Measurements from ENCODE around the gene PMVK. TPM values are rescaled to one million over a fixed set of nuclear protein-coding genes. Genes with fewer than 3 reads are reported as not detected.
"Not testable (repeated sequence)": the region's sequence is repeated elsewhere in the genome, so short reads cannot be mapped to it uniquely, and the experiment has no call there.

The PMVK gene
- total RNA-seq, 1 donor from 2014 or later: 9.6 TPM

DNA sequence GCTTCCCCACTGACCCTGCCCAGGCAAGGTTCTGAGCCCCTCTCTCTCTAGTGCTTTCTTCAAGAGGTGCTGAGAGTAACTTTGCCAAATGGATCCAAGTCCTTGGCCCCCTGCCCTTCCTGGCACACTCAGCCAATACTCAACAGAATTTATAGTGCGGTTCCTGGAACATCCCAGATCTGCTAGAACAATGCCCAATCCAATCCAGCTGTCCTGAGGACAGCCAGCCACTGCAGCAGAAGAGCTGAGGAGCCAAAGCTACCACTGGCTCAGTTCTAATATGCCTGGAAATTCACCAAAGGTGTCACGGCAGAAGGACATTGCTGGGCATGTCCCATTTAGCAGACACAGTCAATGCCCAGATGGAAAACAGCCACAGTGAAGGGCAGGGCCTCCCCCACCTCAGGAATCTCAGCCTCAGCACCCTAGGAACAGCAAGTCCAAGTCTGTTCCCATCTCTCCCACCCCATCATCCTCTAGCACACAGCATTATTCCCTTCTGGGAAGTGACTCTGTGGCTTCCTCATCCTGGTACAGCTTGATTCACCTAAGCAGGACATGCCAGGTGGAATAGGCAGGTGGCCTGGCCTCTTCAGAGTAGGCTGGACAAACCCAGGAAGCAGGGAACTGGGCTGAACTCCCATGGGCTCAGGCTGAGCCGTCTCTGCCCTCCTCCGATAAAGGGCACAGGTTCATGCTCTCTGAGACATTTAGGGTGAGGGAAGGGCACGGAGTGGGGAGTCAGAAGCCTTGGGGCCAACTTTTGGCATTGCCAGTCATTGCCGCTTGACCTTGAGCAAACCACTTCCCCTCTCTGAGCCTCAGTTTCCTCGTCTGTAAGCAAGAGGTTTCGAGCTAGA is 24.6 kb downstream of the PMVK start:
- DNase-seq (ENCODE audit: low spot score in 2 of 2): no peak
- Histone ChIP-seq H3K9me3 (no peaks in the 10 kb centered on the region), H3K27me3 (no peaks in the 10 kb centered on the region), H3K4me1 (no peaks in the 10 kb centered on the region), H3K27ac (no peak overlapping the region), H3K36me3 (no peaks in the 10 kb centered on the region), H3K4me3 (no peak overlapping the region)
- intact Hi-C loops (cut with DNase I): no loop called here
- no peak for TF ChIP-seq CTCF (IDR thresholded peaks at IDR 0.05)

DNA sequence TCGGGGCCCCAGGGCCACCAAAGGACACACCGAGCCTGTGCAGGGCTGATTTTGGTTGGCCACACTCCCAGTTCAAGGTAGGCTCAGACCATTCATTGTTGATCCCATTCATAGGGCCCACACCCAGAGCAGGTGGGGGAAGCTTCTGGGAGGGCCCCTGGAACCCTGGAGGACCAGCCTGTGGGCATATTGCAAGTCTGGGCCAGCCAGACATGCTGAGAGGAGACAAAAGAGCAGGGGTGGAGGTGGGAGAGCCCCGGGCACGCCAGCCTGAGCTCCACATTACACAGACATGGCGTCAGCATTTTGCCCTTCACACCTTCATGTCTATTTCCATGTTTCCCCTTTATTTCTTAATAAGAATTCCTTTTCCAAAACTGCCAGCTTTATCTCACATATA is 25.7 kb downstream of the PMVK start:
- no peaks in the 10 kb centered on the region for H3K4me1 ChIP-seq
- H3K27me3 ChIP-seq: no peaks in the 10 kb centered on the region
- TF ChIP-seq CTCF (IDR thresholded peaks at IDR 0.05): no peak
- H3K4me3 ChIP-seq: no peak overlapping the region
- intact Hi-C loops (cut with DNase I): no loop called here
- DNase-seq (ENCODE audit: low spot score in 2 of 2): no peak
- H3K9me3 ChIP-seq: no peaks in the 10 kb centered on the region
- H3K27ac ChIP-seq: no peak overlapping the region
- H3K36me3 ChIP-seq: no peaks in the 10 kb centered on the region

- intact Hi-C loops (cut with DNase I): no loop called here
- Histone ChIP-seq H3K4me1 (no peaks in the 10 kb centered on the region), H3K27me3 (no peaks in the 10 kb centered on the region), H3K27ac (no peak overlapping the region), H3K36me3 (no peaks in the 10 kb centered on the region), H3K9me3 (no peaks in the 10 kb centered on the region), H3K4me3 (no peak overlapping the region)
- TF ChIP-seq CTCF (IDR thresholded peaks at IDR 0.05): no peak
- DNase-seq (ENCODE audit: low spot score in 2 of 2): no peak
Measured at GRCh38 chr1:154908937-154909336, 27.6 kb downstream of the PMVK start.

DNA sequence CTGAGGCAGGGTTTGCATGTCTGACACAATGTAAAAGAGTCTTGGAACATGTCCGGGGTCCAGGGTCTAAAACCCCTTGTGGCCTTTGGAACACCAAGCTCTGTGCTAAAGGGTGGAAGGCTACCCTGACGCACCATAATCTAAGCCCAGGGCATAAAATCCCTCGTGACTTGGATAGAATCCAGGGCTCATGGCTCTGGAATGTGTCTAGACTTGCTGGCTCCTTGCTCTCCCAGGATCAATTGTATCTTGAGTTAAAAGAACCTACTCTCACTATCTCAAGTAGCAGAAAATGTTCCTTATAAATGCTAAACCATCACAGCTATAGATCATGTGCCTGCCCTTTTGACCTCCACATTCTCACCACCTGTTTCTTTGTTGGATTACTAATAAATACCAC is 28.4 kb downstream of the PMVK start:
- intact Hi-C loops (cut with DNase I): not testable (repeated sequence)

DNA sequence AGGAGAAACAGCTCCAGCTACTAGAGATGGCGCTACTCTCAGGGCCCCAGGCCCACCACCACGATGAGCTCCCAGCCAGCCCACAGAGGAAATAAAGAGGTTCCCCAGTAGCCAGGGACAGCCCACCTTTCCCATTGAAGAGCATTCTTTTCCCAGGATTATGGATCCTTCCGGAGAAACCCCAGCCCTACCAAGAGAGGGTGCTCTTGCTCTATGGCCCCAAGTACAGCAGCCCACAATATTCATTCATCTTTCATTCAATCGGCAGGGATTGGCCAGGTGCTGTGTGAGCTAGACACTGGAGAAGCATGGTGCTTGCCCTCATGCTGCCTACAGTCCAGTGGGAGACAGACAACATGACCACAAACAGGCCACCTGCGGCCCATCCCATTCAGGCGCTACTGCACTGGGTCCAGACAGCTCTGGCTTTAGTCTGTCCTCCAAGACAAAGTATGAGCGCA is 29.9 kb downstream of the PMVK start:
- Histone ChIP-seq H3K27me3 (no peaks in the 10 kb centered on the region), H3K27ac (no peak overlapping the region), H3K4me3 (no peak overlapping the region), H3K36me3 (no peaks in the 10 kb centered on the region), H3K9me3 (no peaks in the 10 kb centered on the region), H3K4me1 (no peaks in the 10 kb centered on the region)
- intact Hi-C loops (cut with DNase I): no loop called here
- TF ChIP-seq CTCF (IDR thresholded peaks at IDR 0.05): peak; percentile 16 to 25 (median 24)
- no peak for DNase-seq (ENCODE audit: low spot score in 2 of 2)

More for the DNA sequence above, 28.4 kb downstream of the PMVK start:
- not testable (repeated sequence) for H3K4me1 ChIP-seq; H3K36me3 ChIP-seq; H3K9me3 ChIP-seq; H3K4me3 ChIP-seq; H3K27ac ChIP-seq; DNase-seq (ENCODE audit: low spot score in 2 of 2); H3K27me3 ChIP-seq

DNA sequence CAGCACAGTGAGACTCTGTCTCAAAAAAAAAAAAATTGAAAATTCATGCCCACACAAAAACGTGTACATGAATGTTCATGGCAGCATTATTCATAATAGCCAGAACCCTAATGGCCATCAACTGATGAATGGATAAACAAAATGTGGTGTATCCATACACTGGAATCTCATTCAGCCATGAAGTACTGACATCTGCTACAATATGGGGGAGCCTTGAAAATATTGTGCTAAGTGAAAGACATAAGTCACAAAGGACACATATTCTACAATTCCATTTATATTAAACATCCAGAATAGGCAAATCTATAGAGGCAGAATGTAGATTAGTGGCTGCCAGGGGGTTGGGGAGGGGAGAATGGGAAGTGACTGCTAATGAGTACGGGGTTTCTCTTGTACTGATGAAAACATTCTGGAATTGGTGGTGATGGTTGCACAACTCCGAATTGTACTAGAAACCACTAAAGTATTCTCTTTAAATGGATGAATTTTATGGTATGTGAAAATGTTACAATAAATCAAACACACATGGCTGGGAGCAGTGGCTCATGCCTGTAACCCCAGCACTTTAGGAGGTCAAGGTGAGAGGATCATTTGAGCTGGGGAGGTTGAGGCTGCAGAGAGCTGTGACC is 33.5 kb downstream of the PMVK start:
- Histone ChIP-seq H3K4me1 (no peaks in the 10 kb centered on the region), H3K9me3 (no peaks in the 10 kb centered on the region), H3K27ac (no peak overlapping the region), H3K27me3 (no peaks in the 10 kb centered on the region), H3K36me3 (no peaks in the 10 kb centered on the region), H3K4me3 (no peak overlapping the region)
- intact Hi-C loops (cut with DNase I): no loop called here
- no peak for TF ChIP-seq CTCF (IDR thresholded peaks at IDR 0.05)
- no peak for DNase-seq (ENCODE audit: low spot score in 2 of 2)
